ENCODE results near the gene YY1AP1.
A peak's percentile ranks its signal among the peaks of the same experiment; 100 is the strongest.
"Not testable (repeated sequence)": the region's sequence is repeated elsewhere in the genome, so short reads cannot be mapped to it uniquely, and the experiment has no call there.

Gene YY1AP1, protein sequence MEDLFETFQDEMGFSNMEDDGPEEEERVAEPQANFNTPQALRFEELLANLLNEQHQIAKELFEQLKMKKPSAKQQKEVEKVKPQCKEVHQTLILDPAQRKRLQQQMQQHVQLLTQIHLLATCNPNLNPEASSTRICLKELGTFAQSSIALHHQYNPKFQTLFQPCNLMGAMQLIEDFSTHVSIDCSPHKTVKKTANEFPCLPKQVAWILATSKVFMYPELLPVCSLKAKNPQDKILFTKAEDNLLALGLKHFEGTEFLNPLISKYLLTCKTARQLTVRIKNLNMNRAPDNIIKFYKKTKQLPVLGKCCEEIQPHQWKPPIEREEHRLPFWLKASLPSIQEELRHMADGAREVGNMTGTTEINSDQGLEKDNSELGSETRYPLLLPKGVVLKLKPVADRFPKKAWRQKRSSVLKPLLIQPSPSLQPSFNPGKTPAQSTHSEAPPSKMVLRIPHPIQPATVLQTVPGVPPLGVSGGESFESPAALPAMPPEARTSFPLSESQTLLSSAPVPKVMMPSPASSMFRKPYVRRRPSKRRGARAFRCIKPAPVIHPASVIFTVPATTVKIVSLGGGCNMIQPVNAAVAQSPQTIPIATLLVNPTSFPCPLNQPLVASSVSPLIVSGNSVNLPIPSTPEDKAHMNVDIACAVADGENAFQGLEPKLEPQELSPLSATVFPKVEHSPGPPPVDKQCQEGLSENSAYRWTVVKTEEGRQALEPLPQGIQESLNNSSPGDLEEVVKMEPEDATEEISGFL

DNA sequence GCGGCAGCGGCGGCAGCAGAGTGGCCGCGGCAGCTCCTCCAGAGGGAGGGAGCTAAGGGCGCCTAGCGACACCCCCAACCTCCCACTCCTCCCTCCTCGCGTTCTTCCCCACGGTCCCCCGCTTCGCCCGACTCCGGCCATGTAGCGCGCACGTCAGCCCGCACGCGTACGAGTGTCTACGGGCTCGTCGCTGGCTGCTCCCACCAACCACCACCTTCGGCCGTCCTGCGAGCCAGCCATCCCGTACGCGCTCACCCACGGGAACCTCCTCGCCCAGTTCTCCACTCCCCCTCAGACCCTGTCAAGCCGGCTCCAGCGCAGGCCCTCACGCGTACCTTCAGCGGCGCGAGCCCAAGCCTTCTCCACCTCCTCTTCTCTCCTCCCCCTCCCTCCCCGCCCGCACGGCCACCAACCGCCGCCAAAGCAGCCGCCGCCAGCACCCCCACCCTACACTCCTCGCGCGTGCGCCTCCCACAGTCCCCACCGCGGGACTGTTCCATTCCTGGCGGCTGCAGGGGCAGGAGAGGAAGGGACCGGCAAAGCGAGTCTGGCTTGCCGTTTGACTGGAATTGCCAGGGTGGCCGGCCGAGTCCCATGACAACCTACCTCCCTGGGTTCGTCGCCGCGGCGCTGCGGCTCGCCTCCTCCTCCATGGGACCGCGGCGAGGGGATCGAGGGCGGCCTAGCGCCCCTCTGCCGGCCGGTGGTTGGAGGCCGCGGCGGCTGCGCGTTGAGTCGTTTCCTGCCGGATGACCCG lies at the start of gene YY1AP1:
Gene YY1AP1 (minus strand): TSS at position 451 of the 757 bp plus-strand sequence. CDS start 8,338 bp downstream, outside the sequence.
- DNase-seq: peak; percentile 92

DNA sequence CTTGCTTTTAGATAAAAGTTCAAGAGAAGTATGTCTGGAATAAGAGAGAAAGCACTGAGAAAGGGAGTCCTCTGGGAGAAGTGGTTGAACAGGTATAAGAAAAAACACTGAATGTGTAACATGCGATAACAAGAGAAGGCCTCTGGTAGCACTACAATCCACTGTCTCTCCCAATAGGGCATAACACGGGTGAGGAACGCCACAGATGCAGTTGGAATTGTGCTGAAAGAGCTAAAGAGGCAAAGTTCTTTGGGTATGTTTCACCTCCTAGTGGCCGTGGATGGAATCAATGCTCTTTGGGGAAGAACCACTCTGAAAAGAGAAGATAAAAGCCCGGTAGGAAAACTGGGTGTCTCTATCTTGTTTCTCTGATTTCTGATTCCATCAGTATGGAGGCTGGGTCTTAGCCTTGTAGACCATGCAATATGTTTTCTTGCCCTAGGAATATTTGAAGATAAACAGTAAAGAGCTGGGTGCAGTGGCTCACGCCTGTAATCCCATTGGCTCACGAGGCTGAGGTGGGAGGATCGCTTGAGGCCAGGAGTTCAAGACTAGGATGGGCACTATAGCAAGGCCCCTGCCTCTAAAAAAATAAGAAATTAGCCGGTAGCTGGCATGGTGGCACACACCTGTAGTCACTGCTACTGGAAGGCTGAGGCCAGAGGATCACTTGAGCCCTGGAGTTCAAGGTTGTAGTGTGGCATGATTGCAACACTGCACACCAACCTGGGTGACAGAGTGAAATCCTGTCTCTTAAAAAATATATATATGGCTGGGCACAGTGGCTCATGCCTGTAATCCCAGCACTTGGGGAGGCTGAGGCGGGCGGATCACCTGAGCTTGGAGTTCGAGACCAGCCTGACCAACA lies 40.7 kb upstream of the YY1AP1 start:
- DNase-seq: no peak

DNA sequence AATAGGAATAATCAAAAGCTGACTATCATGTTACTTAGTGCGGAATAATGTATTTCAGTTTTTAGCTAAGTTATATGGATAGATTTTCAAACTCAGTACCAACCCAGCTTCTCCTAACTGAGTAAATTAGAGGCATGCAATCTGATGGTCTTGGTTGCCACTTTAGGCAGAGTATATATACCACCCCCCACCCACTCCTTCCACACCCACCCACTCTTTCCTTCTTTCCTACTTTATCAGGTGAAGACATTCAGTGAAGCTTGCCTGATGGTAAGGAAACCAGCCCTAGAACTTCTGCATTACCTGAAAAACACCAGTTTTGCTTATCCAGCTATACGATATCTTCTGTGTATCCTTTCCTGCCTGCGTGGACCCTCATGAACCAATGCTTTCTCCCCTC lies 36.6 kb upstream of the YY1AP1 start:
- no peak for DNase-seq

DNA sequence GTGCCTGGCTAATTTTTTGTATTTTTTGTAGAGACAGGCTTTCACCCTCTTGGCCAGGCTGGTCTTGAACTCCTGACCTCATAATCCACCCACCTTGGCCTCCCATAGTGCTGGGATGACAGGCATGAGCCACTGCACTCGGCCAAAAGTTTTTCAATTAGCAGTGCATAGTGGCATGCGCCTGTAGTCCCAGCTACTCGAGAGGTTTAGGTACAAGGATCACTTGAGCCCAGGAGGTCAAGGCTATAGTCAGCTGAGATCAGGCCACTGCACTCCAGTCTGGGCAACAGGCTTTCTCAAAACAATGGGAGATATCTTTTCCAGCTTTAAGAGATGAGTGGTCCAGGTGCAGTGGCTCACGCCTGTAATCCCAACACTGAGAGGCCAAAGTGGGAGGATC lies 31.1 kb upstream of the YY1AP1 start:
- DNase-seq: no peak

DNA sequence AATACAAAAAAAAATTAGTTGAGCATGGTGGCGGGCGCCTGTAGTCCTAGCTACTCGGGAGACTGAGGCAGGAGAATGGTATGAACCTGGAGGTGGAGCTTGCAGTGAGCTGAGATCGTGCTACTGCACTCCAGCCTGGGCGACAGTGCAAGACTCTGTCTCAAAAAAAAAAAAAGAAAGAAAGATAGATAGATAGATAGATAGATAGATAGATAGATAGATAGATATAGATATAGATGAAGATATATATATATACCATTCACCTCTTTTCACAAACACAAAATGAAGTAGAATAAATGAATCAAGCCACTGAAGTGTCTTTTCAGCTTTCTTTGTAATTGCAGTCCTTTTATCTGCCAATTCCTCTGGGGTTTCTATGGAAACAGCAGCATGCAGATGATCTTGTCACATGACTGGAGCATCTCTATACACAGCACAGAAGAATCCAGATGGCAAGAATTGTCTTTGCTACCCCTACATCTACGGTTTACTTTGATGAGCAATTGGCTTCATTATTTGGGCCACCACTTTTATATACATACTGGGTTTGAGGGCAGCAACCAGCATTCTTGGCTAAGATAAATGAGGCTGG lies 30.0 kb upstream of the YY1AP1 start:
- not testable (repeated sequence) for DNase-seq

DNA sequence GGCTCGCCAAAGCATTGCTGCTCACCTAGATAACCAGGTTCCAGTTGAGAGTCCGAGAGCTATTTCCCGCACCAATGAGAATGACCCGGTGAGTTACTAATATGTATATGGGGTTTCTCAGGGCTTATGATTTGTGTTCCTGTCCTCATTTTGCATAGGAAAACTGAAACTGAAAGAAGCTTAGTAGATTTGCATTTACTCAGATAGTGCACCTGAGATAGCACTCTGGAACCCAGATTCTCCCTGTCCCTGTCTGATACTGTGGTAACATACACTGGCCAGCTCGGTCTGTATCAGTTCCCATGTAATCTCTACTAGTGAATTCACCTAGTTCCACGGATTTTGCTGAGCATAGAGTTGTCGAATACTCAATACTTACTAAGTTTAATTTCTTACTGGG lies 28.5 kb upstream of the YY1AP1 start:
- DNase-seq: no peak

DNA sequence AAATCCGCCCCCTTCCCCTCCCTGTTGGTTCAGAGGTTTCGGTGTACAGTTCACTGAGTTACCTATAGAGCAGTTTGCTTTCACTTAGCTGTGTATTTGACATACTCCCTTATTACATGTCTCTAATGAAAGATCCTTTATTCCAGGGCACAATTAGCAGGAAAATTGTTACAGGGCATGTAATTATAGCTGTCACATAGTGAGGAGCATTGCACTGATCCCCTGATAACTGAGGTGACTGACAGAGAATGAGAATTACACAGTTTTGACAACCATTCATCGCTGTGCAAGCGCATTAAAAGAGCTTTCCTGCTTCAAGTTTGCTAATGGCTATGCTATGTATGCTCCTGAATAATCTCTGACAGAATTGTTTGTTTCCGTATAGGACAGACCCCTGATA lies 27.2 kb upstream of the YY1AP1 start:
- no peak for DNase-seq

DNA sequence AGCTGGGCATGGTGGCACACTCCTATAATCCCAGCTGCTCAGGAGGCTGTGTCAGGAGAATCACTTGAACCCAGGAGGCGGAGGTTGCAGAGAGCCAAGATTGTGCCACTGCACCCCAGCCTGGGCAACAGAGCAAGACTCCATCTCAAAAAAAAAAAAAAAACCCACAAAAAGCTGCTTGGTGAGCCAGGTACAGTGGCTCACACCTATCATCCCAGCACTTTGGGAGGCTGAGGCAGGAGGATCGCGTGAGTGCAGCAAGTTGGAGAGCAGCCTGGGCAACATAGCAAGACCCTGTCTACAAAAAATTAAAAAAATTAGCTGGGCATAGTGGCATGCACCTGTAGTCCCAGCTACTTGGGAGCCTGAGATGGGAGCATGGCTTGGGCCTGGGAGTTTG lies 26.5 kb upstream of the YY1AP1 start:
- DNase-seq: not testable (repeated sequence)

DNA sequence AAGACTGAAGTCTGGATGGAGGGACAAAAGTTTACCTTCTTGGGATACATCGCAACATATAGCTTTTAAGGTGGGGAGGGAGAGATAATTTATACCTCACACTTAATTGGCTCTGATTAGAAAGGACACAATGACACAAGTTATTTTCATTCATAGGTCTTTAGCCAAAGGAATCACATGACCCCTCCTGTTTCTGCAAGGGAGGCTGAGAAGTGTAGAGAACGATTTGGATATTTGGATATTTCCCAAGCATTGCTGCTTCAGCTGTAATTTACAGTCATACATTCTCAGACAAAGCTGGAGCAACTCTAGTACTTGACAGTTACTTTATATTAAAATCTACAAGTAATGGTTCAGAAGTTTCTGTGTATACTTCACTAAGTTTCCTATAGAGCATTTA lies 24.5 kb upstream of the YY1AP1 start:
- DNase-seq: no peak

DNA sequence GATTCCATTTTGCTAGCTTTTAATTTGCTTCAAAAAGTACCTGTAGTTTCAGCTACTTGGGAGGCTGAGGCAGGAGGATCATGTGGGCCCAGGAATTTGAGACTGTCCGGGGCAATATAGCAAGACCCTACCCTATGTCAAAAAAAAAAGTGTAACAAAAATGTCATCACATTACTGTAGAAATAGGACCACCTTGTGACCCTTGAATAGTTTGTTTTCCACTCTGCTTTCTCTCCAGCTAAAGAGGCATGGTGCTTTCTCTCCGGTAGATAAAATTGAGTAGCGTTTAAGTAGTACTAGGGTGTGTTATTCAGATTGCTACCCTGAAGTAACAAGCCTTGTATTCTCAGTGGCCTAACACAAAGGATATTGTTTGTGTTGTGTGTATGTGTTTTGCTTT lies 24.1 kb upstream of the YY1AP1 start:
- not testable (repeated sequence) for DNase-seq

DNA sequence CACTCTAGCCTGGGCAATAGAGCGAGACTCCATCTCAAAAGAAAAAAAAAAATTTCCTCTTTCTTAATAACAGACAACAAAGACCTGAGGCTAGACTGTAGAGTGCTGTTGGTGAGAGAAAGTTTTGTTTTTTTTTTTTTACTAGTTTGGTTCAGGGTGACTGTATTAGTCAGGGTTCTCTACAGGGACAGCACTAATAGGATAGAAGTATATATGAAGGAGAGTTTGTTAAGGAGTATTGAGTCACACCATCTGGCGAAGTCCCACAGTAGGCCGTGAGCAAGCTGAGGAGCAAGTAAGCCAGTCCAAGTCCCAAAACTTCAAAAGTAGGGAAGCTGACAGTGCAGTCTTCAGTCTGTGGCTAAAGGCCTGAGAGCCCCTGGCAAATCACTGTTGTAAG lies 22.9 kb upstream of the YY1AP1 start:
- not testable (repeated sequence) for DNase-seq

DNA sequence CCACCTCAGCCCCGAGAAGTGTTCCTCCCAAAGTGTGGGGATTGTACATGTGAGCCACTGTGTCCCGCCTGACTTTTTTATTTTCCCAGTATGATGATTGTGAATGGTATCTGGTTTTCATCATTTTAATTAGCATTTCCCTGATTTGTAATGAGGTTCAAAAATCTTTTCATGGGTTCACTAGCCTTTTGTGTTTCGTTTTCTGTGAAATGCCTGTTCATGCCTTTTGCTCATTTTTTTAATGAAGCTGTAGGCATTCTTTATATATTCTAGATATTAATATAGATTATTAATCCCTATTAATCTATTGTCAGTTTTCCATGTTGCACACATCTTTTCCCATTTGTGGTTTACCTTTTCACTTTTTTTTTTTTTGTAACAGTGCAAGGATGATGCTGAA lies 20.8 kb upstream of the YY1AP1 start:
- DNase-seq: no peak

DNA sequence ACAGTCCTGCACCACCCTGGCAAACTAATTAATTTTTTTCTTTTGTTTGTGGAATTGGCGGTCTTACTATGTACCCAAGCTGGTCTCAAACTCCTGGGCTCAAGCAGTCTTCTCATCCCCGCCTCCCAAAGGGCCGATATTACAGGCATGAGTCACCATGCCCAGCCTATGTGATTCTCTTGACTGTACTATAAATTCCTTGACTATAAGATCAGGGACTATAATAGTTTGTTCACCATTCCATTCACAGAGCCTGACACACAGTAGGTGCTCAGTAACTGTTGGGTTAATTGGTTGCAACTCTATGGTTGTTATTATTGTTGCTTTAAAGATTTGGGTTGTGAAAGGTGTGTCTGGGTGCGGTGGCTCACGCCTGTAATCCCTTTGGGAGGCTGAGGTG lies 17.6 kb upstream of the YY1AP1 start:
- DNase-seq: no peak

DNA sequence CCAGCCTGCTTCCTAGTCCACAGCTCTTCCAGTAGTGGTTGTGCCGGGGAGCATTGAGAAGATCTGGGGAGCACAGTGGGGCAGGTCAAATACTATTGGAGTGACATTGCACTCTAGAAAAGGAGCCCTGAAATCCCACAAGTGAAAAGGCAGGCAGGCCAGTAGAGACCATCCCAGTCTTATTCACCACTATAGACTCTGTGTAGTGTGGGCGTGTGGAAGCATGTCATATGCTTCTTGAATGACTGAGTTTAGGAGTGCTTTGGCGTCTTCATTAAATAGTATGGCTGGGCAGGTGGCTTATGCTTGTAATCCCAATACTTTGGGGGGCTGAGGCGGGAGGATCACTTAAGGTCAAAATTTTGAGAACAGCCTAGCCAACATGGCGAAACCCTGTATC lies 15.8 kb upstream of the YY1AP1 start:
- DNase-seq: not testable (repeated sequence)

DNA sequence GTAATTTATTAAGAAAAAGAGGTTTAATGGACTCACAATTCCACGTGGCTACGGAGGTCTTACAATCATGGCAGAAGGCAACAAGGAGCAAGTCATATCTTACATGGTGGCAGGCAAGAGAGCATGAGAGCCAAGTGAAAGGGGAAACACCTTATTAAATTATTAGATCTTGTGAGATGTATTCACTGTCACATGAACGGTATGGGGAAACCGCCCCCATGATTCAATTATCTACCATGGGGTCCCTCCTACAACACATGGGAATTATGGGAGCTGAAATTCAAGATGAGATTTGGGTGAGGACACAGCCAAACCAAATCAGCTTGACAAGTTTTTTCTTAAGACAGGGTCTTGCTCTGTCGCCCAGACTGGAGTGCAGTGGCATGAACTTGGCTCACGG lies 14.6 kb upstream of the YY1AP1 start:
- no peak for DNase-seq

DNA sequence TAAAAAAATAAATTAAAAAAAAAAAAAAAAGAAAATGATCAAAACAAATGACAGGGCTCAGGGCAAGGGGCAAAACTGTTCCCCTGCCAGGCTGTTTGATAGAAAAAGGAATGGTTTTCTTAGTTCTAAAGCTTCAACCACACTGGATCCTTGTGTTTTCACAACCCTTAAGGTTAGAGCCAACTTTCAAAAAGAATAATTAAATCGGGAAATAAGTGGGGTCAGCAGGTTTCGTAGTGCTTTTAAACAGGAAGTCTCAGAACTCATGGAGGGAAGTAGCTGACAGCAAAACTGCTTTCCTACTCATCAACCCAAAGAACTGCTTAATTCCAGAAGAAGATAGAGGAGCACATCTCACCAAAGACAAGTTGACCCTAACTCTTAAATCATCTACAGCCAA lies 13.1 kb upstream of the YY1AP1 start:
- DNase-seq: not testable (repeated sequence)

DNA sequence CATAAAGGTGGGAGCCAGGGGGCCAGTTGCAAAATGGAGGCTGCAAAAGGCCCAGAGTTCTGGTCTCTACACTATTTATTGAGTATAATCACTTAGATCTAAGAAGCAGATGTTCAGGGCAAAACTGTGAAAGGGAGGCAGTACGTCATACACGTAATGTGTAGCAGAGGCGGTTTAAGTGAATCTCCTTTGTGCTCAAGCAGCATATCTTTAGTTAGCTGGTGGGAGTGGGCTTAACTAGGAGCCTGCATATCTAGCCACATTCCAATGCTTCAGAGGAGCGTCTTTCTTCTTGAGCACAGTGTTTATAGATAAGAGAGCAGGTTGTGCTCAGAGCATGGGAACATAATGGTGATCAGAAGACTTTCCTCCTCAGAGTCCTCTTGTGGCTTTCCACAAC lies 10.5 kb upstream of the YY1AP1 start:
- DNase-seq: not testable (repeated sequence)

DNA sequence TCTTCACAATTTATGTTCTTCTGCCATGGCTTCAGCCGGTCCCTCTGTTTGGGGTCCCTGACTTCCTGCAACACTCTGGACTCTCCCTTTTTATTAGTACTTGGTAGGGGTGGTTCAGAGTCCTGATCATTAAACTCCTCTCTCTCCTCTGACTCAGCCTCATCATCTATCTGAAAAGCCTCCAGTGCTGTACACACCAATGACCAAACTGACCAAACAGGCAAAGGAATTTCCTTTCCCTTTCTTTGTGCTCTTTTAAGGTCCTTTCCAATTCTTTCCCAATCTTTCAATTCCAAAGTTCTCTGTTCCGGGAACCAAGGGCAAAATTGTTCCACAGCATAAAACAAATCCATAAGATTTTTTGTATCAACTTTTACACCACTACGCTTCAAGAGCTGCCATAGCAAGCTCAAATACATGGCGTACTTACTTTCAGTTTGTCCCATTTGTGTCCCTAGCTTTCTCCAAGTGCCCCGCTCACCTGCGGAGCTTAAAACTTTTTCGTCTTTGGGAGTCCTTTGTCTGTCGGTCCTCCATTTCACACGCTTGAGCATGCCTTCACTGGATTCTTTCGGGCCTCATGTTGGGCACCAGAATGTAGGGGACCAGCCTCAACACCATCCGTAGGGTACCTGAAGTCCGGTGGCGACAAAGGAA lies 9.9 kb upstream of the YY1AP1 start:
- DNase-seq: no peak

DNA sequence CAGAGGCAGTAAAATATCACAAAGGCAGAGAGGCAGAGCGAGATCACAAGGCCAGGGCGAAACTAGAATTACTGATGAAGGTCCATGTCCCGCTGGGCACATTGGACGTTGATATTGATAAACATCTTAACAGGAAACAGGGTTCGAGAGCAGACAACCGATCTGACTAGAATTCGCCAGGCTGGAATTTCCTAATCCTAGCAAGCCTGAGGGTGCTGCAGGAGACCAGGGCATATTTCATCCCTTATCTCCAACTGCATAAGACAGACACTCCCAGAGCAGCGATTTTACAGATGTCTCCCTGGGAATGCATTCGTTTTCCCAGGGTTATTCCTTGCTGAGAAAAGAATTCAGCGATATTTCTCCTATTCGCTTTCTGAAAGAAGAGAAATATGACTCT lies 9.0 kb upstream of the YY1AP1 start:
- not testable (repeated sequence) for DNase-seq

DNA sequence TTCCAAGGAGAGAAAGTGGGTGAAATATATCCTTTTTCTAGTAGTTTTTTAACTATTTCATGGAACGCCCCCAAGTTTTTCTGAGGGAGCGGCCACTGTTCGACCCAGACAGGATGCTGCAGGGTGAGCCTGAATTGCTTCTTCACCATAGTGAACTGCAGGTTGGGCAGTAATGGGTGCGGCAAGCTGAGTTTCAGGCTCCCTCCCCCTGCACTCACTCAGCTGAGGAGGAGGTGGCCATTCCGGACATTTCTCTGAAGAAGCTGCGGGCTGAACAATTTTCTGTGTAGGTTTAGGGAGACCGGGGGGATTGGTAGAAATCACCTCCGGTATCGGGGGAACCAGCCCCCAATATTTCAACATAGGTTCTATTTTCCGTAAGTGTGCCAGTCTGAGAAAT lies 8.5 kb upstream of the YY1AP1 start:
- DNase-seq: no peak

DNA sequence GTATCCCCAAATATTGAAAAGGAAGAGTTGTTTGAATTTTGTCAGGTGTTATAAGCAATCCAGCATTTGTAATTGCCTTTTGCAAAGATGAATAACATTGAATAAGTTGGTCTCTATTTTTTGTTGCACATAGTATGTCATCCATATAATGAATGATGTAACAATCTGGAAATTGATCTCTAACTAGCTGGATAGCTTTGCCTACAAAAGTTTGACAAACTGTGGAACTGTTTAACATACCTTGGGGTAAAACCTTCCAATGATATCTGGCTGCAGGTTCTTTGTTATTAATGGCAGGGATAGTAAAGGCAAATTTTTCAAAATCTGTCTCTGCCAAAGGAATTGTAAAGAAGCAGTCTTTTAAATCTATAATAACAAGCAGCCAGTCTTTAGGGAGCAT lies 8.0 kb upstream of the YY1AP1 start:
- DNase-seq: no peak

DNA sequence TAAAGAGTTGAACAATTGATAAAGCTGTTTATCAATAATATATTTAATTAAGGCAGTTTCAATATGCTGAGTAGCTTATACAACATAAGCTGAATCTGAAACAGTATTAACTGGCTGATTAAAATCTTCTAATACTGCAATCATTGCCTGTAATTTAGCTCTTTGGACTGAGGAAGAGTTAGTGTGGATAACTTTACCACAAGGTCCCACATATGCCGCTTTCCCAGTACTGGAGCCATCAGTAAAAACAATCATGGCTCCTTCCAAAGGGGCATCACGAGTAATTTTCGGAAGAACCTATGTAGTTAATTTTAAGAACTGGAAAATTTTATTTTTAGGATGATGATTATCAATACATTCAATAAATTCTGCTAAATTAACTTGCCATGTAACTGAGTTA lies 7.0 kb upstream of the YY1AP1 start:
- no peak for DNase-seq
